ENCODE results near the gene PEMT.
"Not testable (repeated sequence)": the region's sequence is repeated elsewhere in the genome, so short reads cannot be mapped to it uniquely, and the experiment has no call there.

The PEMT gene

DNA sequence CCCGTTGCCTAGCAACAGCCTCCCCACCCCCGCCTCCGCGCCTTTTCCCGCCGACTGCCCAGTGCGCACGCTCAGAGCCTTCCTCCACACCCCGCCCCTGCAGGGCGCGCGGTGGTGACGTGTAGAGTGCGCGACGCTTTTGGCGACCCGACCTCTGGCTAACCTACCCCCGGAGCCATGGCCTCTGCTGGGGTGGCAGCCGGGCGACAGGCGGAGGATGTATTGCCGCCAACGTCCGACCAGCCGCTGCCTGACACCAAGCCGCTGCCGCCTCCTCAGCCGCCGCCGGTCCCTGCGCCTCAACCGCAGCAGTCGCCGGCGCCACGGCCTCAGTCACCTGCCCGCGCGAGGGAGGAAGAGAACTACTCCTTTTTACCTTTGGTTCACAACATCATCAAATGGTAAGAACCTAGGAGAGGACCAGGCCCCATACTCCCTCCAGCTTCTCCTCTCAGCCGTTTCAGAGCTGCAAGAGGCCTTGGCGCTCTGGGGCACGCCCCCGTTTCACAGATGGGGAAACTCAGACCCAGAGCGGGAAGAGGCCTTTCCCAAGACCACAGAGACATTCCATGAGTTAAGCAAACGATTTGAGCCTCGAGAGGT lies 114.5 kb downstream of the PEMT start, which contains the start of gene MED9:
Gene MED9, plus strand, starts transcription at position 136 of the 603 bp plus-strand sequence. Its CDS starts 42 bp downstream, at position 178.
- peak; percentile 95 for DNase-seq

- no peak for DNase-seq
Observed at GRCh38 chr17:17474341-17474740, 117.2 kb downstream of the PEMT start.

GRCh38 chr17:17472333-17472920 lies 119.1 kb downstream of the PEMT start:
- DNase-seq, result no peak

DNA sequence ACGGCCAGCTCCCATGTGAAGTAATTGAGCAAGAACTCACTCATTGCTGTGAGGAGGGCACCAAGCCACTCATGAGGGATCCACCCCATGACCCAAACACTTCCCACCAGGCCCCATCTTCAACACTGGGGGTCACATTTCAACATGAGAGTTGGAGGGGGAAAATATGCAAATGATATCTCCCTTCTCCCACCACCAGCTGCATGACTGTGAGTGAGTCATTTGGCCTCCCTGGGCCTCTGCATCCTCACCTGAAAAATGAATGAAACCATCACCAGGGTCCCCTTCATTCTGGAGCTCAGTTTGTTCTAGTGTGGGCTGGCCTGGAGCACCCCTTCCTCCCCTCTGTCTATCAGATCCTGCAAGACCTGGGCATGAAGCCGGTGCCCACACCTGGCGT lies 121.5 kb downstream of the PEMT start:
- DNase-seq, result no peak

GRCh38 chr17:17469358-17469757 lies 122.2 kb downstream of the PEMT start:
- no peak for DNase-seq

- DNase-seq, result no peak
Observed at GRCh38 chr17:17468217-17469010, 123.1 kb downstream of the PEMT start.

GRCh38 chr17:17467720-17468119 lies 123.8 kb downstream of the PEMT start:
- DNase-seq, result no peak

GRCh38 chr17:17467016-17467415 lies 124.5 kb downstream of the PEMT start:
- no peak for DNase-seq

DNA sequence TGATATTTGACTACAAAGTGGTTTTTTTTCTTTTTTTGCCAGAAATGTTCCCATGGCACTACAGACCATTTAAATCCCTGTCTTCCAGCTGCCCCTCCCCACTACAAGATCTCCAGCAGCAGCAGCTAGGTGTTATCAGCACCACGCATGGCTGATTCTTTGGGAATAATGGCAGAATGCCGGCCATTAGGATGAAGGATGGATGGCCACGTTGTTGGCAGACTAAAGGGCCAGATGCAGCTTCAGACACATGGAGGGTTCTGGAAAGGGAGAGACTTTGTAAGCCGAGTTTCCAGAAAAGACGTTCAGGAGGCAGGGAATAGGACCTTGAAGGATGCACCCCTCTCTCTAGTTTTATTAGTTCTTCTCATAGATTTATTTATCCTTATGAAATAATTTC lies 125.0 kb downstream of the PEMT start:
- DNase-seq, result no peak

DNA sequence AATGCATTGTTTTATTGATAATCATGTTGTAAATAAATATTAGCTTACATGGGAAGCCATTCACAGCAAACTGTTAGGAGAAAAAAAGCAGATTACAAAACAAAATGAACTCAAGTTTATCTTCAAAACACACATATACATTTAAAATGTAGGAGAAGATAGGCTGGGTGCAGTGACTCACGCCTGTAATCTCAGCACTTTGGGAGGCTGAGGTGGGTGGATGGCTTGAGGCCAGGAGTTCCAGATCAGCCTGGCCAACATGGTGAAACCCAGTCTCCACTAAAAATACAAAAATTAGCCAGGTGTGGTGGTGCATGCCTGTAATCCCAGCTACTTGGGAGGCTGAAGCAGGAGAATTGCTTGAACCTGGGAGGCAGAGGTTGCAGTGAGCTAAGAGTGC lies 125.6 kb downstream of the PEMT start:
- not testable (repeated sequence) for DNase-seq

DNA sequence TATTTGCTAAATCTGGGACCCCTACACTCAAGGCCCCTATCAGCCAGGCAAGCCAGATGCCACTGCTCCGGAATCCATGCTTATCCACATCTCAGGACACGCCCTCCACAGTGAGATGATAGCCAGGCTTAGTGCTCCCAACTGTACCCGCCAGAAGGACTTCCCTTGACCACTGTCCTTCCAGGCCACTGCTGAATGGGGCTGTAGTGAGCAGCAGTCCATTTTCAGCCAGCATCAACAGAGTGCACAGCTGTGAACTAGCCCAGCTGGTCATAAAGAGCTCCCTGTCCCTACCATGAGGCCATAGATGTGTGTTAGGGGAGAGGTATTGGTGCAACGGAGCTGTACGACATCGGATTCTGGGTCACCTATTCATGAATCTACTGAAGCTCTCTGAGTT lies 127.7 kb downstream of the PEMT start:
- DNase-seq, result no peak

GRCh38 chr17:17462048-17462824 lies 129.3 kb downstream of the PEMT start:
- no peak for DNase-seq

DNA sequence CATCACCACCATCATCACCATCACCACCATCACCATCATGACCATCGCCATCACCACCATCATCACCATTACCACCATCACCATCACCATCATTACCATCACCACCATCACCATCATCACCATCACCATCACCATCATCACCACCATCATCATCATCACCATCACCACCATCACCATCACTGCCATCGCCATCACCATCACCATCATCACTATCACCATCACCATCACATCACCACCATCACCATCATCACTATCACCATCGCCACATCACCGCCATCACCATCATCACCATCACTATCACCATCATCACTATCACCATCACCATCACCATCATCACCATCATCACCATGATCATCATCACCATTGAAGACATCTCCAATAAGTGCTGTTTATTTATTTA lies 131.5 kb downstream of the PEMT start:
- DNase-seq, result no peak

DNA sequence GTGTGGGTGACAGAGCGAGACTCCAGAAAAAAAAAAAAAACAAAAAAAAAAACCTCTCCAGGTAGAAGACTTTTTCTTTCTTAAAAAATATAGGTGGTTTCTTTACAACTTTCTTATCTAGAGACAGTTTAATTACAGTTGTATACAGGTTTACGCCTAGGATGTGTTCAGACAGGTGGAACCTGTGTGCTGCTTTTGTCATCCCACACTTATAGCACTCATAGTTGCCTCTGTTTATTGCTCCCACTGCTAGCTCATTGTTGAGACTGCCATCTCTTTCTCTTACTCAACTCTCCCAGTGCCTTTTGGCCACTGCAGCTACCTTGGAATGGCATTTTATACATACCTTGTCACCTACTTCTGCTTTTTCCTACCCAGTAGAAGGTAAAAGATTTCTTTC lies 133.8 kb downstream of the PEMT start:
- no peak for DNase-seq

GRCh38 chr17:17456251-17456650 lies 135.3 kb downstream of the PEMT start:
- no peak for DNase-seq

Measured in activated CD4-positive, alpha-beta T cell treated with anti-CD3 and anti-CD28 coated beads, Interleukin-2, amount 50 U/mL, for 16 hours (primary cell).